Activated effector memory CD4-positive, alpha-beta T cell treated with anti-CD3 and anti-CD28 coated beads, Interleukin-2, amount 50 U/mL, for 16 hours (primary cell): ENCODE data around the gene MAP1B.

Experiments
- DNase-seq: peaks from one replicate; pipeline ENCODE4 v3.0.0-alpha.2; 2020

MAP1B gene

DNA sequence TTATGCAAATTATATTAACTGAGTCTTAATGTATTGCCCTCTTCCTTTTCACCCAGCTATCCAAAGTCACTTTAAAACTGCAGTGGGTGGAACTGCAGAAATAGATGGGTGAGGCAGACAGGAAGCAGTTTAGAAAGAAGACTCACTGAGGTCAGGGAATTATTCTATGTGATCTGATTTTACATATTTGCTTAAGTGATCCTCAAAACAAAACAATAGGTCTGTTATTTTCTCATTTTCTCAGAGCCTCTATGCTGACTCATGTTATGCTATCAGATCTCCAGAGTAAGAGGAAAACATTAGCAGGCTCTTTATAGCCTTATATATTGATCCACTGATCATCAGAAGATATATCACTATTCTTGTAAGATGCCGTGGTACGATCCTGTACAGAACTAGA, 149.3 kb downstream of the MAP1B start:
- no peak for DNase-seq
